ENCODE results near the gene OR51B2.

GRCh38 chr11:5286351-5286750 is 37.7 kb downstream of the OR51B2 start:
- TF ChIP-seq CTCF (tag by site-specific recombination; IDR thresholded peaks at IDR 0.05) (no peak), ZSCAN30 (tag by site-specific recombination; IDR thresholded peaks at IDR 0.05) (no peak), ZSCAN23 (tag by site-specific recombination; IDR thresholded peaks at IDR 0.05) (no peak), ZNF10 (tag by site-specific recombination; IDR thresholded peaks at IDR 0.05) (no peak), ZNF530 (tag by site-specific recombination; IDR thresholded peaks at IDR 0.05; ENCODE audit: low read depth) (no peak), ZNF596 (tag by site-specific recombination; IDR thresholded peaks at IDR 0.05) (no peak), ZNF274 (IDR thresholded peaks at IDR 0.05; ENCODE audit: low read length) (no peak), ZNF274 (tag by site-specific recombination; IDR thresholded peaks at IDR 0.05; ENCODE audit: borderline replicate concordance) (no peak)
- TF ChIP-seq, protein P1, sequence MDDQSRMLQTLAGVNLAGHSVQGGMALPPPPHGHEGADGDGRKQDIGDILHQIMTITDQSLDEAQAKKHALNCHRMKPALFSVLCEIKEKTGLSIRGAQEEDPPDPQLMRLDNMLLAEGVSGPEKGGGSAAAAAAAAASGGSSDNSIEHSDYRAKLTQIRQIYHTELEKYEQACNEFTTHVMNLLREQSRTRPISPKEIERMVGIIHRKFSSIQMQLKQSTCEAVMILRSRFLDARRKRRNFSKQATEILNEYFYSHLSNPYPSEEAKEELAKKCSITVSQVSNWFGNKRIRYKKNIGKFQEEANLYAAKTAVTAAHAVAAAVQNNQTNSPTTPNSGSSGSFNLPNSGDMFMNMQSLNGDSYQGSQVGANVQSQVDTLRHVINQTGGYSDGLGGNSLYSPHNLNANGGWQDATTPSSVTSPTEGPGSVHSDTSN (CRISPR knock-in tag; IDR thresholded peaks at IDR 0.05): no peak
- TF ChIP-seq, protein P2, sequence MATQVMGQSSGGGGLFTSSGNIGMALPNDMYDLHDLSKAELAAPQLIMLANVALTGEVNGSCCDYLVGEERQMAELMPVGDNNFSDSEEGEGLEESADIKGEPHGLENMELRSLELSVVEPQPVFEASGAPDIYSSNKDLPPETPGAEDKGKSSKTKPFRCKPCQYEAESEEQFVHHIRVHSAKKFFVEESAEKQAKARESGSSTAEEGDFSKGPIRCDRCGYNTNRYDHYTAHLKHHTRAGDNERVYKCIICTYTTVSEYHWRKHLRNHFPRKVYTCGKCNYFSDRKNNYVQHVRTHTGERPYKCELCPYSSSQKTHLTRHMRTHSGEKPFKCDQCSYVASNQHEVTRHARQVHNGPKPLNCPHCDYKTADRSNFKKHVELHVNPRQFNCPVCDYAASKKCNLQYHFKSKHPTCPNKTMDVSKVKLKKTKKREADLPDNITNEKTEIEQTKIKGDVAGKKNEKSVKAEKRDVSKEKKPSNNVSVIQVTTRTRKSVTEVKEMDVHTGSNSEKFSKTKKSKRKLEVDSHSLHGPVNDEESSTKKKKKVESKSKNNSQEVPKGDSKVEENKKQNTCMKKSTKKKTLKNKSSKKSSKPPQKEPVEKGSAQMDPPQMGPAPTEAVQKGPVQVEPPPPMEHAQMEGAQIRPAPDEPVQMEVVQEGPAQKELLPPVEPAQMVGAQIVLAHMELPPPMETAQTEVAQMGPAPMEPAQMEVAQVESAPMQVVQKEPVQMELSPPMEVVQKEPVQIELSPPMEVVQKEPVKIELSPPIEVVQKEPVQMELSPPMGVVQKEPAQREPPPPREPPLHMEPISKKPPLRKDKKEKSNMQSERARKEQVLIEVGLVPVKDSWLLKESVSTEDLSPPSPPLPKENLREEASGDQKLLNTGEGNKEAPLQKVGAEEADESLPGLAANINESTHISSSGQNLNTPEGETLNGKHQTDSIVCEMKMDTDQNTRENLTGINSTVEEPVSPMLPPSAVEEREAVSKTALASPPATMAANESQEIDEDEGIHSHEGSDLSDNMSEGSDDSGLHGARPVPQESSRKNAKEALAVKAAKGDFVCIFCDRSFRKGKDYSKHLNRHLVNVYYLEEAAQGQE (tag by site-specific recombination; IDR thresholded peaks at IDR 0.05): no peak
